T-helper 22 cell (primary cell): Measurements from ENCODE around the gene TMED1.

Experiments used
- DNase-seq: peaks from one replicate; pipeline ENCODE4 v3.0.0-alpha.2; 2020; ENCODE audit warnings: low read depth

TMED1 gene

GRCh38 chr19:10811391-10812111 is 24.5 kb downstream of the TMED1 start:
- DNase-seq, result no peak

GRCh38 chr19:10809651-10810285 is 26.2 kb downstream of the TMED1 start:
- DNase-seq, result no peak

- DNase-seq, result peak; percentile 13
Observed at GRCh38 chr19:10808937-10809649, 26.9 kb downstream of the TMED1 start.

- DNase-seq, result no peak
Observed at GRCh38 chr19:10805758-10806247, 30.2 kb downstream of the TMED1 start.

- no peak for DNase-seq
Observed at GRCh38 chr19:10805065-10805757, 30.8 kb downstream of the TMED1 start.

GRCh38 chr19:10803252-10803651 is 32.8 kb downstream of the TMED1 start:
- no peak for DNase-seq

GRCh38 chr19:10802479-10802878 is 33.5 kb downstream of the TMED1 start:
- DNase-seq, result no peak

- DNase-seq, result no peak
Observed at GRCh38 chr19:10800488-10800887, 35.5 kb downstream of the TMED1 start.

- DNase-seq, result peak; percentile 74
Observed at GRCh38 chr19:10797541-10798256, 38.3 kb downstream of the TMED1 start.

- DNase-seq, result peak; percentile 52
Observed at GRCh38 chr19:10797078-10797477, 38.9 kb downstream of the TMED1 start.

GRCh38 chr19:10796653-10797052 is 39.4 kb downstream of the TMED1 start:
- DNase-seq, result no peak

- no peak for DNase-seq
Observed at GRCh38 chr19:10789866-10790265, 46.1 kb downstream of the TMED1 start.

GRCh38 chr19:10788146-10788545 is 47.9 kb downstream of the TMED1 start:
- no peak for DNase-seq

GRCh38 chr19:10784257-10784656 is 51.8 kb downstream of the TMED1 start:
- DNase-seq, result no peak

- no peak for DNase-seq
Observed at GRCh38 chr19:10782795-10783194, 53.2 kb downstream of the TMED1 start.
